ENCODE measurements around the gene MEI4. TPM values are rescaled to one million over a fixed set of nuclear protein-coding genes. Genes with fewer than 3 reads are reported as not detected.
"Not testable (repeated sequence)": the region's sequence is repeated elsewhere in the genome, so short reads cannot be mapped to it uniquely, and the experiment has no call there.

Gene MEI4
- total and polyA plus RNA-seq, 4 donors: not detected

DNA sequence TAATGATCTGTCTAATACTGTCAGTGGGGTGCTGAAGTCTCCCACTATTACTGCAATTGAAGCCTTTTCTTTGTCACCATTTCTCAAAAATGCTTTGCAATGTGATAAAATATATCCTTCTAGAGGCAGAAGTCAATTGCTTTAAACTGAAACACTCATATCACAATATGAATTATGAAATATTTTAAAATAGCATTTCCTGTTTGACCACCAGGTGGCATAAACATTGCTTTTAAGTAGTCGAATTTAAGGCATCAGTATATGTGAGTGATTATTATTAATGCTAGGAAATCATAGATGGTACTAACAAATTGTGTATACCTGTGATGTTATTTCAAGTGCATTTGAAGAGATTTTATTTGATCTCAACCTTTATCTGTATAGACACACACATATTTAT lies 87.5 kb downstream of the MEI4 start:
- Histone ChIP-seq H3K9me3 (ENCODE audit: control insufficient read depth in 4 of 4, insufficient read depth in 3 of 4, low read length in 3 of 4) (no peaks in the 10 kb centered on the region), H3K4me3 (no peak overlapping the region), H3K4me1 (ENCODE audit: control insufficient read depth in 5 of 5, insufficient read depth in 5 of 5, low read length in 5 of 5) (no peaks in the 10 kb centered on the region), H3K9ac (ENCODE audit: insufficient read depth in 1 of 2, low read length in 2 of 2) (no peak overlapping the region), H3K27me3 (ENCODE audit: control insufficient read depth in 3 of 3, insufficient read depth in 3 of 3, low read length in 2 of 3) (no peaks in the 10 kb centered on the region), H3K27ac (ENCODE audit: low read depth in 1 of 2, low read length in 1 of 2) (no peak overlapping the region), H3K36me3 (ENCODE audit: control insufficient read depth in 4 of 4, insufficient read depth in 4 of 4, low read length in 4 of 4) (no peaks in the 10 kb centered on the region)
- ATAC-seq (ENCODE audit: insufficient read depth, low FRiP score) (no peak), DNase-seq (peak in 2 of 3 donors; percentile 4 to 14)
- TF ChIP-seq, protein P1, sequence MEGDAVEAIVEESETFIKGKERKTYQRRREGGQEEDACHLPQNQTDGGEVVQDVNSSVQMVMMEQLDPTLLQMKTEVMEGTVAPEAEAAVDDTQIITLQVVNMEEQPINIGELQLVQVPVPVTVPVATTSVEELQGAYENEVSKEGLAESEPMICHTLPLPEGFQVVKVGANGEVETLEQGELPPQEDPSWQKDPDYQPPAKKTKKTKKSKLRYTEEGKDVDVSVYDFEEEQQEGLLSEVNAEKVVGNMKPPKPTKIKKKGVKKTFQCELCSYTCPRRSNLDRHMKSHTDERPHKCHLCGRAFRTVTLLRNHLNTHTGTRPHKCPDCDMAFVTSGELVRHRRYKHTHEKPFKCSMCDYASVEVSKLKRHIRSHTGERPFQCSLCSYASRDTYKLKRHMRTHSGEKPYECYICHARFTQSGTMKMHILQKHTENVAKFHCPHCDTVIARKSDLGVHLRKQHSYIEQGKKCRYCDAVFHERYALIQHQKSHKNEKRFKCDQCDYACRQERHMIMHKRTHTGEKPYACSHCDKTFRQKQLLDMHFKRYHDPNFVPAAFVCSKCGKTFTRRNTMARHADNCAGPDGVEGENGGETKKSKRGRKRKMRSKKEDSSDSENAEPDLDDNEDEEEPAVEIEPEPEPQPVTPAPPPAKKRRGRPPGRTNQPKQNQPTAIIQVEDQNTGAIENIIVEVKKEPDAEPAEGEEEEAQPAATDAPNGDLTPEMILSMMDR (IDR thresholded peaks at IDR 0.05; ENCODE audit: control extremely low read depth, extremely low read depth): no peak
- WGBS, 2 donors: 19 to 25% methylated on average over 1 of the region's 1 CpG

DNA sequence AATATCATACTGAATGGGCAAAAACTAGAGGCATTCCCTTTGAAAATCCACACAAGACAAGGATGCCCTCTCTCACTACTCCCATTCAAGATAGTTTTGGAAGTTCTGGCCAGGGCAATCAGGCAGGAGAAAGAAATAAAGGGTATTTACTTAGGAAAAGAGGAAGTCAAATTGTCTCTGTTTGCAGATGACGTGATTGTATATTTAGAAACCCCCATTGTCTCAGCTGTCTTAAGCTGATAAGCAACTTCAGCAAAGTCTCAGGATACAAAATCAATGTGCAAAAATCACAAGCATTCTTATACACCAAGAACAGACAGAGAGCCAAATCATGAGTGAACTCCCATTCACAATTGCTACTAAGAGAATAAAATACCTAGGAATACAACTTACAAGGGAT lies 99.3 kb downstream of the MEI4 start:
- H3K4me3 ChIP-seq; H3K36me3 ChIP-seq (ENCODE audit: control insufficient read depth in 4 of 4, insufficient read depth in 4 of 4, low read length in 4 of 4); H3K9ac ChIP-seq (ENCODE audit: insufficient read depth in 1 of 2, low read length in 2 of 2); H3K9me3 ChIP-seq (ENCODE audit: control insufficient read depth in 4 of 4, insufficient read depth in 3 of 4, low read length in 3 of 4); H3K27me3 ChIP-seq (ENCODE audit: control insufficient read depth in 3 of 3, insufficient read depth in 3 of 3, low read length in 2 of 3); H3K27ac ChIP-seq (ENCODE audit: low read depth in 1 of 2, low read length in 1 of 2); H3K4me1 ChIP-seq (ENCODE audit: control insufficient read depth in 5 of 5, insufficient read depth in 5 of 5, low read length in 5 of 5); ATAC-seq (ENCODE audit: insufficient read depth, low FRiP score); DNase-seq: not testable (repeated sequence)
- 28 to 33% methylated on average over 1 of the region's 1 CpG for whole genome bisulfite sequencing, 2 donors

DNA sequence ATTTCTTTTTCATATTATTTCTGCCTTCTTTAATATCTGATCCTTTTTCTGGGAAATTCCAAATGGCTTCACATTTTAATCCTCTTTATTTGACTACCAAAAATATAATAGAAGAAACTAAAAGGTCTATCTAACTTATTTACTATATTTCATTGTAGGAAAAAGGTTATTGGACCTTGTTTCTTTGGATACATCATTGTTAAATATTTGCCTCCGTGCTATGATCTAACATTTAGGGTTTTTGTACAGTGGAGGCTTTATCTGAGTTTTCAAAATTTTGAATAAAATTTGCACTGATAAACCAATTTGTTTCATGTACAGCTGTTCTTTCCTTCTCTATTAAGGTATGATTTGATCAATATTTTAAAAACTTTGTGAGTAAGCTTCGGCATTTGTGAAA lies 109.5 kb downstream of the MEI4 start:
- Histone ChIP-seq H3K4me3 (no peak overlapping the region), H3K9me3 (ENCODE audit: control insufficient read depth in 4 of 4, insufficient read depth in 3 of 4, low read length in 3 of 4) (peaks cover 0 to 2% (median 0%) of the 10 kb centered on the region in 4 donors), H3K4me1 (ENCODE audit: control insufficient read depth in 5 of 5, insufficient read depth in 5 of 5, low read length in 5 of 5) (no peaks in the 10 kb centered on the region), H3K27ac (ENCODE audit: low read depth in 1 of 2, low read length in 1 of 2) (no peak overlapping the region), H3K36me3 (ENCODE audit: control insufficient read depth in 4 of 4, insufficient read depth in 4 of 4, low read length in 4 of 4) (no peaks in the 10 kb centered on the region), H3K27me3 (ENCODE audit: control insufficient read depth in 3 of 3, insufficient read depth in 3 of 3, low read length in 2 of 3) (no peaks in the 10 kb centered on the region), H3K9ac (ENCODE audit: insufficient read depth in 1 of 2, low read length in 2 of 2) (no peak overlapping the region)
- ATAC-seq (ENCODE audit: insufficient read depth, low FRiP score): no peak
- WGBS, 2 donors: 84 to 98% methylated on average over 2 of the region's 2 CpGs
- no peak for DNase-seq
- TF ChIP-seq, protein P1 (IDR thresholded peaks at IDR 0.05; ENCODE audit: control extremely low read depth, extremely low read depth): no peak

DNA sequence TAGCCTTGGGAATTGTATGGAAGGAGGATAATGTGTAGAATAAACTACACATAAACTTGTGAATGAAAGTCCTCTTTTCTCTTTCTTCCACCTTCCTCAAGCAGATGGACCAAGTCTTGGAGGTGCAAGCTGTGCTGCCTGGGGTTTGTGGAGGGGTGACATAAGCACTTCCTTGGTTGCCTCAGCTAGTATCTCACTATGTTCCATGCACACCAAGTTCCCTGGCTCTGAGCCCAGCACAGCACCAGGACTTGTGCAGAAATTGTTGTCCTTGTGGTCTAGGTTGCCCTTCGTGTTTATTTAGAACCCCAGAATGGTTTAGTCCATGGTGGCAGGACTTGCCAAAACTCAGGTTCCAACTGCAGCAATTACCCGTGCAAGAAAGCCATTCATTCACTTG lies 110.3 kb downstream of the MEI4 start:
- ATAC-seq (ENCODE audit: insufficient read depth, low FRiP score): no peak
- no peaks in the 10 kb centered on the region for H3K27me3 ChIP-seq (ENCODE audit: control insufficient read depth in 3 of 3, insufficient read depth in 3 of 3, low read length in 2 of 3)
- DNase-seq: no peak
- TF ChIP-seq, protein P1 (IDR thresholded peaks at IDR 0.05; ENCODE audit: control extremely low read depth, extremely low read depth): no peak
- H3K4me3 ChIP-seq: no peak overlapping the region
- no peaks in the 10 kb centered on the region for H3K36me3 ChIP-seq (ENCODE audit: control insufficient read depth in 4 of 4, insufficient read depth in 4 of 4, low read length in 4 of 4)
- H3K9ac ChIP-seq (ENCODE audit: insufficient read depth in 1 of 2, low read length in 2 of 2): no peak overlapping the region
- H3K9me3 ChIP-seq (ENCODE audit: control insufficient read depth in 4 of 4, insufficient read depth in 3 of 4, low read length in 3 of 4): peaks cover 0 to 2% (median 0%) of the 10 kb centered on the region in 4 donors
- H3K27ac ChIP-seq (ENCODE audit: low read depth in 1 of 2, low read length in 1 of 2): no peak overlapping the region
- WGBS, 2 donors: 79 to 90% methylated on average over 2 of the region's 2 CpGs
- no peaks in the 10 kb centered on the region for H3K4me1 ChIP-seq (ENCODE audit: control insufficient read depth in 5 of 5, insufficient read depth in 5 of 5, low read length in 5 of 5)

Data from lung (tissue), 12 donors.